ENCODE results near the gene C2orf72. TPM values are rescaled to one million over a fixed set of nuclear protein-coding genes. Genes with fewer than 3 reads are reported as not detected.

Gene C2orf72
- total and polyA plus RNA-seq, 2 of the 4 experiments (the other 2 are of a cell fraction): 0.09 to 0.18 TPM

GRCh38 chr2:231015478-231015877 is 21.8 kb upstream of the C2orf72 start:
- dilution Hi-C loops (cut with HindIII; ENCODE audit: low sequenced_read_pairs, unreplicated experiment): no loop called here
- POLR2A ChIA-PET (ENCODE audit: unreplicated experiment): no interaction called here

More at GRCh38 chr2:231015478-231015877, 21.8 kb upstream of the C2orf72 start:
- no peak overlapping the region for H2BK120ac ChIP-seq (ENCODE audit: low read depth, low read length)
- no peak overlapping the region for H2BK5ac ChIP-seq (ENCODE audit: low read depth, low read length, poor library complexity, severe bottlenecking)
- peaks cover 49% of the 10 kb centered on the region for H3K27me3 ChIP-seq (ENCODE audit: control insufficient read depth, insufficient read depth, low read length)
- no peaks in the 10 kb centered on the region for H4K20me1 ChIP-seq (ENCODE audit: insufficient read depth, low read length)
- H3K27ac ChIP-seq (ENCODE audit: insufficient read depth, low read length): no peak overlapping the region
- no peak overlapping the region for H2AK9ac ChIP-seq (replicated peaks; ENCODE audit: low read depth, low read length, poor library complexity)
- DNase-seq (no peak), ATAC-seq (ENCODE audit: low read depth) (no peak)
- H3K4me2 ChIP-seq (ENCODE audit: low read depth, low read length): no peak overlapping the region
- H3K18ac ChIP-seq (ENCODE audit: low read depth, low read length): no peak overlapping the region
- no peak for TF ChIP-seq SMC3 (IDR thresholded peaks at IDR 0.05; ENCODE audit: low read depth, low read length)
- TF ChIP-seq RAD21 (IDR thresholded peaks at IDR 0.05; ENCODE audit: low read length): no peak
- no peak for TF ChIP-seq CHD1 (IDR thresholded peaks at IDR 0.05; ENCODE audit: low read depth, low read length)
- no peak for TF ChIP-seq CEBPB (IDR thresholded peaks at IDR 0.05; ENCODE audit: low read depth, low read length)
- no peak for TF ChIP-seq USF2 (IDR thresholded peaks at IDR 0.05; ENCODE audit: low read depth, low read length)
- no peak for TF ChIP-seq RCOR1 (IDR thresholded peaks at IDR 0.05; ENCODE audit: insufficient replicate concordance, low read length)
- TF ChIP-seq FOS (IDR thresholded peaks at IDR 0.05; ENCODE audit: low read depth, low read length): no peak
- no peak for TF ChIP-seq ELK1 (IDR thresholded peaks at IDR 0.05; ENCODE audit: borderline replicate concordance, low read depth, low read length)
- no peak for TF ChIP-seq BHLHE40 (IDR thresholded peaks at IDR 0.05; ENCODE audit: low read depth, low read length)
- no peak for TF ChIP-seq POLR2A (IDR thresholded peaks at IDR 0.05; ENCODE audit: low read depth, low read length)
- TF ChIP-seq MAFK (IDR thresholded peaks at IDR 0.05; ENCODE audit: low read depth, low read length): no peak
- no peak for TF ChIP-seq MXI1 (IDR thresholded peaks at IDR 0.05; ENCODE audit: borderline replicate concordance, low read depth, low read length)
- no peak for TF ChIP-seq NFE2L2 (IDR thresholded peaks at IDR 0.05; ENCODE audit: low read depth, low read length)
- no peak for TF ChIP-seq MAZ (IDR thresholded peaks at IDR 0.05; ENCODE audit: borderline replicate concordance, low read depth, low read length)
- no peak for TF ChIP-seq CTCF (conservative IDR thresholded peaks at IDR 0.05; ENCODE audit: low read depth, low read length)
- H3K14ac ChIP-seq (replicated peaks; ENCODE audit: low read depth, low read length): no peak overlapping the region
- in situ Hi-C loops (cut with MboI; ENCODE audit: low sequenced_read_pairs): no loop called here
- H3K79me1 ChIP-seq (ENCODE audit: low read depth in 1 of 2, low read length in 2 of 2): no peaks in the 10 kb centered on the region
- BruUV-seq (replicated peaks): no TSS peak
- H4K8ac ChIP-seq (ENCODE audit: low read depth in 2 of 2, low read length in 2 of 2): no peak overlapping the region
- no peak overlapping the region for H3K4me3 ChIP-seq (ENCODE audit: insufficient read depth, low read depth, low read length)
- CTCF ChIA-PET: no interaction called here
- no peak overlapping the region for H2BK15ac ChIP-seq (ENCODE audit: low read depth, low read length)
- H4K5ac ChIP-seq (ENCODE audit: low read depth, low read length): no peak overlapping the region
- no peak overlapping the region for H3K9ac ChIP-seq (ENCODE audit: low read depth, low read length)
- H4K91ac ChIP-seq (ENCODE audit: insufficient read depth, low read depth, low read length): no peak overlapping the region
- no peak overlapping the region for H2AFZ ChIP-seq (replicated peaks; ENCODE audit: low read length, poor library complexity)
- H3K4me1 ChIP-seq (ENCODE audit: control insufficient read depth, insufficient read depth, low read length): no peaks in the 10 kb centered on the region
- H3K56ac ChIP-seq (ENCODE audit: extremely low read depth, insufficient read depth, low read length): no peak overlapping the region
- intact Hi-C loops (cut with micrococcal nuclease): loop anchor here (10.0 kb wide), 1 partner anchor 61 kb away; no protein-coding TSS in a partner anchor
- WGBS, 2 experiments (ENCODE audit: extremely low coverage in 2 of 2, insufficient read length in 1 of 2): no CpG with 5 or more reads among the region's 7 CpGs
- no peak overlapping the region for H3K23ac ChIP-seq (ENCODE audit: low read depth, low read length)
- no peaks in the 10 kb centered on the region for H3K9me1 ChIP-seq (ENCODE audit: insufficient read depth, low read length)
- H2AK5ac ChIP-seq (ENCODE audit: low read depth, low read length): no peak overlapping the region
- no peak overlapping the region for H2BK20ac ChIP-seq (ENCODE audit: low read depth, low read length)
- no peaks in the 10 kb centered on the region for H3K36me3 ChIP-seq (ENCODE audit: control insufficient read depth, insufficient read depth, low read length)
- no peaks in the 10 kb centered on the region for H3K9me3 ChIP-seq (ENCODE audit: control insufficient read depth, insufficient read depth, low read length)
- H3K4ac ChIP-seq (ENCODE audit: low read depth, low read length): no peak overlapping the region

Measured in IMR-90 (cell line).